Adrenal gland (tissue), 5 donors: ENCODE results near the gene CTSO.

Experiments used
- CTCF ChIP-seq, 6 experiments: fragments of 450-650 bp in 4 of 6; fragments of 200-600 bp in 2 of 6; sonication (generic) in 1 of 6; IDR thresholded peaks; 1 replicate in 5 of 6; 2 replicates in 1 of 6; pipeline versions ENCODE4 v1.5.1 to v1.8.0; 2016 to 2021; ENCODE audit warnings: antibody characterized with exemption in 6 of 6, mild to moderate bottlenecking in 2 of 6, moderate library complexity in 1 of 6
- POLR2A ChIP-seq, 2 donors: fragments of 450-650 bp; IDR thresholded peaks; one replicate each; pipeline ENCODE4 v1.6.1; 2017; ENCODE audit warnings: antibody characterized with exemption in 2 of 2, mild to moderate bottlenecking in 2 of 2, moderate library complexity in 1 of 2
- donor health status: DM: no; HTN: no; CAD: no.

GRCh38 chr4:155881555-155881954 lies 72.1 kb downstream of the CTSO start:
- TF ChIP-seq CTCF (IDR thresholded peaks at IDR 0.05) (no peak), POLR2A (IDR thresholded peaks at IDR 0.05) (no peak)
